GM18909 (cell line): Measurements from ENCODE around the gene HSPA9.
"Not testable (repeated sequence)": the region's sequence is repeated elsewhere in the genome, so short reads cannot be mapped to it uniquely, and the experiment has no call there.

Experiments used
- ATAC-seq: cut with Tn5 transposase; IDR thresholded peaks from one replicate; pipeline ENCODE4 v1.9.1; 2021; ENCODE audit warnings: mild to moderate bottlenecking; ENCODE audit not compliant: unreplicated experiment, poor library complexity

The HSPA9 gene

GRCh38 chr5:138538943-138539627 lies 36.1 kb downstream of the HSPA9 start:
- ATAC-seq: no peak

GRCh38 chr5:138536665-138537315 lies 38.4 kb downstream of the HSPA9 start:
- ATAC-seq: no peak

DNA sequence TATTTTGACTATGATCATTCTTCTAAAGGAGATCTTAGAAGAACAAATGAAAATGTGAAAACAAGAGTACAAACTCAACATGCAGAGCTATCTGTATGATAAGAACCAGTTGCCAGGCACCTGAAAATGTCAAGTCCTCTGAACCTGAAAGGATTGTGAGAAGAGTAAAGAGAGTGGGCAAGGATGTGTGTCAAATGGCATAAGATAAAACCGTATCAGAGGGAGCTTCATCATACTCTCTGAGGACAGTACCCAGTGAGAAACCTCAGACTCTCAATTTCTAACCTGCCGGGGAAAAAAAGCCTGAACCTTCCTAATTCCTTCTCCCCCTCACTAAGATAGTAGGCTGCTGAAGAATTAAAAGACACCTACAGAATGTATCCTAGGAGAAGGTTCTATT lies 39.0 kb downstream of the HSPA9 start:
- ATAC-seq: no peak

DNA sequence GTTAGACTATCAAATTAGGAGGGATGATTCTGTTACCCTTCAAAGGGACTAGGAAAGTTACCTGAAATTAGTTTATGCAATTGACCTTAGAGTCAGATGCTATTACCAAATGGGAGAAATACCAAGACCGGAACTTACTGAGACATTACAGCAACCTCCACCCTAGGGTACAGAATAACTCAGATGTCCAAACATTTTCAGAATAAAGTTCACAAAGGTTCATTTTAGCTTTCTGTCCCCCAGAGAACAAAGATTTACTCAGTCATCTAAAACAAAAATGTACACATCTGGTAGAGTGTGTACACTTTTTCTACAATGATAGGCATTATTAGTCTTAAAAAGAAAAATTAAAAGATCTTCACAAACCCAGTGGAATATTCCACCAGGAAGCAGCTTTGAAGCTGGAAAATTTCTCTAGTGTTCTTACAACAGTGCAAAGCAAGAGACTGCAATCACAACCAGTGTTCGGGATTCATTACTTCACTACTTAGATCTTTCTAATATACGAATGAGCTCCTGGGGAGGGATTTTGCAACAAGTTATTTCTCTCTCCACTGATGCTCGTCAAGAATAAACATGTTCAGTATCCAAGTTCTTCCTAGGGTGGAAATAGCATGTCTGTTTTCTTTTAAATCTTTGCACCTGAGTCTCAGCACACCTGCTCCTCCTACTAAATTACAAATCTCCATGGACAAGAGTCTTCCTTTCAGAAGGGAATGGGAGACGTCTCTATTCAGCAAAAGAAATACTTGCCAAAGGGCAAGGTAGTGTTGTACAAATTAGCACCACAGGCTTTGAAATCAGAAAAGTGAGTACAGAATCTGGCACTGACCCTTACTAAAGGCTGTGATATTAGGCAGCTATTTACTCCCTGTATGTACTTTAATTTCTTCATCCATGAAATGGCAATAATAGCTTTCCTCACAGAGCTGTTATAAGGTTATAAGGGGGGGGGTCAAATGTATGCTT lies 40.9 kb downstream of the HSPA9 start:
- ATAC-seq: no peak

DNA sequence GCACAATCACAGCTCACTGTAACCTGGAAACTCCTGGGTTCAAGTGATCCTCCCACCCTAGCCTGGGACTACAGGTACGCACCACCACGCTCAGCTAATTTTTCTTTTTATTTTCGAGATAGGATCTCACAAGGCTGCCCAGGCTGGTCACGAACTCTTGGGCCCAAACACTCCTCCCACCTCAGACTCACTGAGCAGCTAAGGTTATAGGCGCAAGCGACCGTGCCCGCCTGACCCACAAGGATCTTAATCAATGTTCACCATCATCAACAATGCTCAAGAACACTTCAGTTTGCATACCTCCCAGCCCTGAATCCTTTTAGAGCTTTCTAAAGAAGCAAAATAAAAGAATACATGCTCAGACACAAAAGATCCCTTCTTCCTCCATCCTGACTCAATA lies 45.4 kb downstream of the HSPA9 start:
- ATAC-seq: no peak

- no peak for ATAC-seq
Observed at GRCh38 chr5:138528744-138529469, 46.3 kb downstream of the HSPA9 start.

DNA sequence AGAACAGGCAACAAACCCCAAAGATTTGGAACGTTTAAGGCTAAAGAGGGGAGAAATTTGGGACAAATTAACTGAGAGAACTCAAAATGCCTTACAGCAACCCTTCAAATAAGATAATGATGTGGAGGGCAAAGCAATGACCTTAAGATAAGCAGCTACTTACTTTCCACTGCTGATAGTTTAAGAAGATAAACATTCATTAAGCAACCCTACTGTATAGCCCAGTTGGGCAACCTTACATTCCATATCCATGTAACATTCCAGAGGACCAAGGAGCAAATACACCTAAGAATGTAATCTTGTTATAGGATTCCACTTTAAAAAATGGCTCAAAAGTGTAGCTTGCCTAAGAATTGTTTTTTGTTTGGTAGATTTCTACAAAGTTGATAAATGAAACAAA lies 47.0 kb downstream of the HSPA9 start:
- ATAC-seq: no peak

GRCh38 chr5:138527170-138527569 lies 48.0 kb downstream of the HSPA9 start:
- ATAC-seq: no peak

DNA sequence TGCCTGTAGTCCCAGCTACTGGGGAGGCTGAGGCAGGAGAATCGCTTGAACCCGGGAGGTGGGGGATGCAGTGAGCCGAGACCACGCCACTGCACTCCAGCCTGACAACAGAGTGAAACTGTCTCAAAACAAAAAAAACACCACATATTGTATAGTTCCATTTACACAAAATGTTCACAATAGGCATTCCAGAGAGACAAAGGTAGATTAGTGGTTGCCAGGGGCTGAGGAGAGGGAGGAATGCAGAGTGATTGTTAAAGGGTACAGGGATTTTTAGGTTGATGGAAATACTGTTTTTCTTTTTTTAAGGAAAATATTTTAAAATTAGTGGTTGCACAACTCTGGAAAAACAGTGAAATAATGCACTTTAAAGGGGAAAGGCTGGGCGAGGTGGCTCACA lies 51.8 kb downstream of the HSPA9 start:
- no peak for ATAC-seq

GRCh38 chr5:138520971-138521370 lies 54.2 kb downstream of the HSPA9 start:
- no peak for ATAC-seq

- no peak for ATAC-seq
Observed at GRCh38 chr5:138517437-138517836, 57.8 kb downstream of the HSPA9 start.

DNA sequence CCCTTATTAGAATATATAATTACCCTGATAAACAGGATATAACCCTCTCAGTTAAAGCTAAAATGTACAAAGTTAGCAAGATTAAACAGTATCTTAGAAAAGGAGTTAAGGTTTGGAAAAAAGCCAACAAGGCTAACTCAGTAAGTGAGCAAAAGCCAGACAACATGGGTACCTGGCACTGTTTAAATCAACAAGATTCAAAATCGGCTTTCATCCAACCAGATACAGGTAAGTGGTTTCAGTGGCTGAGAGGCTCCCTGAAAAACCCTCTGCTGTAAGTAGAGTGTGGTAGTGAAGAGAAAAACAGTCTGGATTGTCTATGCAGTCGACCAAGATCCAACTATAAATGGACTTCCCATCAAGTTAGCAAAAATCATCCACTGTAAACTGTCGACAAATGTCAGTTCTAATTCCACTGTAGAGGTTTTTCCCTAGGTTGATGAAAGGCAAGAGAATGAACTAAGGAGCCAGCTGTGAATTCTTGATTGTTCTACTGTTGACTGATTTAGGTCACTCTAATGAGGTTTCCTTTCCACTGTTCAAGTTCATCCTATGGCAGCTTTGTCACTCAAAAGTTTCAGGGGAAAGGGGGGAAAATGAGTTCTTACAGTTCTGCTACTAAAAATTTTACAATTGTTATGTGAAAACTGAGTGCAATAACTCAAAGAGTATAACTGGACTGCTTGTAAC lies 59.5 kb downstream of the HSPA9 start:
- no peak for ATAC-seq

GRCh38 chr5:138514021-138514420 lies 61.2 kb downstream of the HSPA9 start:
- ATAC-seq: no peak

DNA sequence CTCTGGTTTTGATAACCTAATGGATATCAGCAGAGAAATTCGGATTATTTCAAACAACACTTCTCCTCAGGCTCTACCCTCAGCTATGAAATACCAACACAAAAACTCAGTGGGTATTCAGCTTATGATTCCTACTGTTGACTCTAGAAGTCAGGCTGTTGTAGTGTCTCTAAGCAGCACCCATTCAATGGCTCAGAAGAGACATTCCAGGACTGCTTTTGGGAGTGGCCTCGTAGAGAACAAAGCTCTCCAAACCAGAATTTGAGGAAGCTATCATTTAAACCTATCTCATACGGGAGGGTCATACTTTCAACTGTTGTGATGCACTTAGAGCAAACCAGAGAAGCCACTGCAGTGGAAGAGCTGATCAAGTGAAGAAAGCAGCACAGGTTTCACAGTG lies 66.2 kb downstream of the HSPA9 start:
- ATAC-seq: no peak

GRCh38 chr5:138507485-138507884 lies 67.7 kb downstream of the HSPA9 start:
- ATAC-seq: not testable (repeated sequence)

DNA sequence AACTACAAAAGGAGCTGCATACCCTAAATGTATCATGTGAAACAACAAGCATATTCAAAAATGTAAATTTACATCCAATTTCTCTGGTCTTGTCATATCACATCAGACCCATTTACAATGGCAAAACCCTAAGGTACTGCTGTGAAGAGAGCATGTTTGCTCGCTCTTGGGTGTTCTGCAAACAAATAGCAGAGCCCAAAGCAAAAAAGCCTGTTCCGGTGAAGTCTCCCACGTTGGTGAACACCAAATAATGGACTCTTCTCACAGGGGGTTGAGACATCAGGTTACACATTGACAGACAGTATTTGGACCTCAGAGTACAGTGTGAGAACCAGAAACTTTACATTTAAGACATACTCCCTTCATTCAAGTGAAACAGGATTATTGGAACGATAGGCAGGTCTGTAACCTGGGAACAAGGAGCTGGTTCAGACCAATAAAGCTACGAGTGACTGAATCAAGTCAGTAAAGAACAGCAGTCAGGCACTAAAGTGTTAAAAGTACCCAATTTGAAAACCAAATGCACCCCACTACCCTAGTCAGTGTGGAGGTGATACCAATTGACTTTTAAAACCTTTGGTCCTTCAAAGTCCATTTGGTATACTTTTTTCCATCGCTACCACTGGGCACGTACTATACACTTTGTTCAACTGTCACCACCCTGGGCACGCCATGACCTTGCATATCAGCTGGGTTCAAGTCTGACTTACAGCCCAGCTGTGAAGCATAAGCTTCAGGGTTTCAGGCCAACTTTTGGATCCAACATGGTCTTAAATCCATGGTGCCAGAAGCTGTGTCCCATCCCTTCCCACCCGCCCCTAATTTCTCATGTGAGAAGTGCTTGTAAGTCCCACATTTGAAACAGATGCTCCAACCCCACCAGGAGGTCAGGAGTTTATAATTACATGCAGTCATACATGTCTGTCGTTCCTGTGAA lies 68.6 kb downstream of the HSPA9 start:
- ATAC-seq: no peak

- no peak for ATAC-seq
Observed at GRCh38 chr5:138504799-138505198, 70.4 kb downstream of the HSPA9 start.
